Liver (tissue), 9 donors: ENCODE results near the gene KHDRBS2. TPM values are rescaled to one million over a fixed set of nuclear protein-coding genes. Genes with fewer than 3 reads are reported as not detected.

Experiments
- DNase-seq: peaks from one replicate; pipeline ENCODE4 v3.0.0-alpha.2; 2017; ENCODE audit warnings: low spot score
- H3K27ac ChIP-seq, 2 donors: one replicate each; pipeline ENCODE4 v1.7.0; 2013; ENCODE audit warnings: inconsistent platforms in 2 of 2, low read length in 2 of 2, control low read depth in 1 of 2, low read depth in 1 of 2, mild to moderate bottlenecking in 1 of 2
- H3K27me3 ChIP-seq, 4 donors: one replicate each; pipeline versions ENCODE4 v1.6.1 to v1.7.0; 2013; ENCODE audit warnings: low read length in 3 of 4, inconsistent platforms in 1 of 4, mild to moderate bottlenecking in 1 of 4, moderate library complexity in 1 of 4; ENCODE audit not compliant: control insufficient read depth in 4 of 4, insufficient read depth in 4 of 4
- H3K36me3 ChIP-seq, 4 donors: one replicate each; pipeline versions ENCODE4 v1.6.1 to v1.7.0; 2013; ENCODE audit warnings: low read length in 3 of 4, mild to moderate bottlenecking in 3 of 4, low read depth in 1 of 4, moderate library complexity in 1 of 4; ENCODE audit not compliant: control insufficient read depth in 4 of 4, insufficient read depth in 3 of 4
- H3K4me1 ChIP-seq, 4 donors: one replicate each; pipeline versions ENCODE4 v1.6.1 to v1.7.0; 2013; ENCODE audit warnings: low read length in 3 of 4, mild to moderate bottlenecking in 3 of 4, moderate library complexity in 1 of 4; ENCODE audit not compliant: control insufficient read depth in 4 of 4, insufficient read depth in 4 of 4
- H3K4me3 ChIP-seq, 3 donors: one replicate each; pipeline versions ENCODE4 v1.6.1 to v1.7.0; 2013; ENCODE audit warnings: low read length in 3 of 3, control low read depth in 1 of 3, low read depth in 1 of 3, mild to moderate bottlenecking in 1 of 3
- H3K9ac ChIP-seq, 2 donors: one replicate each; pipeline ENCODE4 v1.7.0; 2013; ENCODE audit warnings: low read length in 2 of 2, mild to moderate bottlenecking in 2 of 2, moderate library complexity in 2 of 2, control low read depth in 1 of 2, low read depth in 1 of 2
- H3K9me3 ChIP-seq, 4 donors: one replicate each; pipeline versions ENCODE4 v1.6.1 to v1.7.0; 2013; ENCODE audit warnings: low read length in 3 of 4; ENCODE audit not compliant: control insufficient read depth in 4 of 4
- ATF3 ChIP-seq: IDR thresholded peaks from 2 replicates; pipeline ENCODE4 v1.6.1; 2016; ENCODE audit warnings: antibody characterized with exemption
- CTCF ChIP-seq: fragments of 150-350 bp; IDR thresholded peaks from 2 replicates; pipeline ENCODE4 v1.5.1; 2017; ENCODE audit warnings: improper control_type of control experiment, low read depth, low read length; ENCODE audit not compliant: missing input control
- EGR1 ChIP-seq, 2 donors: IDR thresholded peaks; 2 replicates each; pipeline ENCODE4 v1.6.1; 2016 to 2018; ENCODE audit warnings: antibody characterized with exemption in 2 of 2, low read depth in 2 of 2
- FOXA1 ChIP-seq: IDR thresholded peaks from 2 replicates; pipeline ENCODE4 v1.6.1; 2016; ENCODE audit warnings: antibody characterized with exemption
- FOXA2 ChIP-seq: IDR thresholded peaks from 2 replicates; pipeline ENCODE4 v1.6.1; 2016; ENCODE audit warnings: antibody characterized with exemption
- GABPA ChIP-seq, 2 donors: IDR thresholded peaks in 1 of 2; conservative IDR thresholded peaks in 1 of 2; 2 replicates each; pipeline ENCODE4 v1.6.1; 2016; ENCODE audit warnings: antibody characterized with exemption in 2 of 2, mild to moderate bottlenecking in 1 of 2, moderate library complexity in 1 of 2
- HNF4A ChIP-seq, 2 donors: conservative IDR thresholded peaks; 2 replicates each; pipeline ENCODE4 v1.6.1; 2016; ENCODE audit warnings: antibody characterized with exemption in 2 of 2, mild to moderate bottlenecking in 2 of 2
- HNF4G ChIP-seq: IDR thresholded peaks from 2 replicates; pipeline ENCODE4 v1.6.1; 2016; ENCODE audit warnings: antibody characterized with exemption
- JUND ChIP-seq, 2 donors: IDR thresholded peaks; 2 replicates each; pipeline ENCODE4 v1.6.1; 2016; ENCODE audit warnings: antibody characterized with exemption in 2 of 2
- MAX ChIP-seq: IDR thresholded peaks from 2 replicates; pipeline ENCODE4 v1.6.1; 2016; ENCODE audit warnings: antibody characterized with exemption
- NR2F2 ChIP-seq: IDR thresholded peaks from 2 replicates; pipeline ENCODE4 v1.6.1; 2016; ENCODE audit warnings: antibody characterized with exemption
- RAD21 ChIP-seq, 2 donors: IDR thresholded peaks; 2 replicates each; pipeline ENCODE4 v1.6.1; 2016; ENCODE audit warnings: antibody characterized with exemption in 2 of 2, mild to moderate bottlenecking in 2 of 2
- RXRA ChIP-seq, 2 donors: IDR thresholded peaks; 2 replicates each; pipeline ENCODE4 v1.6.1; 2017 to 2018; ENCODE audit warnings: antibody characterized with exemption in 2 of 2, mild to moderate bottlenecking in 1 of 2
- SP1 ChIP-seq: IDR thresholded peaks from 2 replicates; pipeline ENCODE4 v1.6.1; 2018; ENCODE audit warnings: antibody characterized with exemption, mild to moderate bottlenecking
- TAF1 ChIP-seq: conservative IDR thresholded peaks from 2 replicates; pipeline ENCODE4 v1.6.1; 2016; ENCODE audit warnings: antibody characterized with exemption, mild to moderate bottlenecking
- YY1 ChIP-seq: IDR thresholded peaks from 2 replicates; pipeline ENCODE4 v1.6.1; 2016; ENCODE audit warnings: antibody characterized with exemption, mild to moderate bottlenecking
- WGBS: extraction: QIAGEN DNeasy Blood & Tissue Kit; methylation state at CpG from one replicate; pipeline ENCODE4 v1.1.7; 2013; 5-methylcytosine and 5-hydroxymethylcytosine counted together
- polyA plus RNA-seq, 2 donors: library from polyadenylated mRNA; stranded (reverse) in 1 of 2; unstranded in 1 of 2; fragments of 200-250 nt in 1 of 2; fragments of >200 nt in 1 of 2; fragmentation: Nextera tagmentation in 1 of 2; extraction: Ambion mirVana in 1 of 2; gene quantifications; one replicate each; pipeline versions ENCODE4 v1.2.1 to v1.2.3, GENCODE V29; 2013 to 2015
- total RNA-seq, 2 donors: library from RNA; depleted of rRNA; stranded (reverse); fragments of >200 nt; gene quantifications; one replicate each; pipeline ENCODE4 v1.2.3, GENCODE V29; 2014
- TF ChIP-seq, protein P1 (sequence below): IDR thresholded peaks from 2 replicates; pipeline ENCODE4 v1.6.1; 2016; ENCODE audit warnings: antibody characterized with exemption
- TF ChIP-seq, protein P2 (sequence below): IDR thresholded peaks from 2 replicates; pipeline ENCODE4 v1.6.1; 2016; ENCODE audit warnings: antibody characterized with exemption, mild to moderate bottlenecking
- donor health status: healthy.
- donor health status: healthy.
- donor health status: healthy.
- donor health status: healthy.
- donor health status: healthy.

The KHDRBS2 gene
- total and polyA plus RNA-seq, 4 donors, result 0.08 to 1.1 TPM; not detected in 2

DNA sequence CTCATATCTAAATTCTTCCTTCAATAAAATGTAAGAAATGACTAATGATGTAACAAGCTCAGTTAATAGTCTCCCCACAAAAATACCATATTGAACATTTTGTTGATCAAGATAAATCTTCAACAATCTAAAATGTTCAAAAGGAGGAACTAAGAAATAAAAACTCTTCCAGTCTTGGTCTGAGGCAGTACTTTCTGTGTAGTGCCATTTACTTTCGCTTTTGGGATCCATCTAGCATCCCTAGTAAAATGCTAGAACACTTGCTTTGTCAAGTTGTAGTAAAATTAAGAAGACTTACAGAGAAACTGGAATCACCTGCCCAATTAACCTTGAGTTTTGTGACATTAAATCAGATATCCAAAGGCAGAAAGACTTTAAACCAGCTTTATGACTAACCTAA is 246.4 kb downstream of the KHDRBS2 start:
- Histone ChIP-seq H3K36me3 (no peaks in the 10 kb centered on the region), H3K9me3 (no peaks in the 10 kb centered on the region), H3K4me1 (no peaks in the 10 kb centered on the region), H3K27ac (no peak overlapping the region), H3K4me3 (no peak overlapping the region), H3K9ac (no peak overlapping the region), H3K27me3 (no peaks in the 10 kb centered on the region)
- WGBS, result 84% methylated on average over 1 of the region's 1 CpG
- no peak for DNase-seq
- TF ChIP-seq FOXA1 (no peak), RAD21 (IDR thresholded peaks at IDR 0.05) (no peak), JUND (IDR thresholded peaks at IDR 0.05) (no peak), FOXA2 (no peak), SP1 (no peak), TAF1 (no peak), ATF3 (no peak), MAX (no peak), HNF4G (no peak), CTCF (no peak), GABPA (IDR thresholded peaks at IDR 0.05 in 1 of 2, conservative IDR thresholded peaks at IDR 0.05 in 1 of 2) (no peak), NR2F2 (no peak), RXRA (IDR thresholded peaks at IDR 0.05) (no peak), YY1 (no peak), HNF4A (conservative IDR thresholded peaks at IDR 0.05) (no peak), EGR1 (IDR thresholded peaks at IDR 0.05; ENCODE audit: low read depth in 2 of 2) (no peak)
- TF ChIP-seq, protein P1, sequence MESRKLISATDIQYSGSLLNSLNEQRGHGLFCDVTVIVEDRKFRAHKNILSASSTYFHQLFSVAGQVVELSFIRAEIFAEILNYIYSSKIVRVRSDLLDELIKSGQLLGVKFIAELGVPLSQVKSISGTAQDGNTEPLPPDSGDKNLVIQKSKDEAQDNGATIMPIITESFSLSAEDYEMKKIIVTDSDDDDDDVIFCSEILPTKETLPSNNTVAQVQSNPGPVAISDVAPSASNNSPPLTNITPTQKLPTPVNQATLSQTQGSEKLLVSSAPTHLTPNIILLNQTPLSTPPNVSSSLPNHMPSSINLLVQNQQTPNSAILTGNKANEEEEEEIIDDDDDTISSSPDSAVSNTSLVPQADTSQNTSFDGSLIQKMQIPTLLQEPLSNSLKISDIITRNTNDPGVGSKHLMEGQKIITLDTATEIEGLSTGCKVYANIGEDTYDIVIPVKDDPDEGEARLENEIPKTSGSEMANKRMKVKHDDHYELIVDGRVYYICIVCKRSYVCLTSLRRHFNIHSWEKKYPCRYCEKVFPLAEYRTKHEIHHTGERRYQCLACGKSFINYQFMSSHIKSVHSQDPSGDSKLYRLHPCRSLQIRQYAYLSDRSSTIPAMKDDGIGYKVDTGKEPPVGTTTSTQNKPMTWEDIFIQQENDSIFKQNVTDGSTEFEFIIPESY, result no peak
- TF ChIP-seq, protein P2, sequence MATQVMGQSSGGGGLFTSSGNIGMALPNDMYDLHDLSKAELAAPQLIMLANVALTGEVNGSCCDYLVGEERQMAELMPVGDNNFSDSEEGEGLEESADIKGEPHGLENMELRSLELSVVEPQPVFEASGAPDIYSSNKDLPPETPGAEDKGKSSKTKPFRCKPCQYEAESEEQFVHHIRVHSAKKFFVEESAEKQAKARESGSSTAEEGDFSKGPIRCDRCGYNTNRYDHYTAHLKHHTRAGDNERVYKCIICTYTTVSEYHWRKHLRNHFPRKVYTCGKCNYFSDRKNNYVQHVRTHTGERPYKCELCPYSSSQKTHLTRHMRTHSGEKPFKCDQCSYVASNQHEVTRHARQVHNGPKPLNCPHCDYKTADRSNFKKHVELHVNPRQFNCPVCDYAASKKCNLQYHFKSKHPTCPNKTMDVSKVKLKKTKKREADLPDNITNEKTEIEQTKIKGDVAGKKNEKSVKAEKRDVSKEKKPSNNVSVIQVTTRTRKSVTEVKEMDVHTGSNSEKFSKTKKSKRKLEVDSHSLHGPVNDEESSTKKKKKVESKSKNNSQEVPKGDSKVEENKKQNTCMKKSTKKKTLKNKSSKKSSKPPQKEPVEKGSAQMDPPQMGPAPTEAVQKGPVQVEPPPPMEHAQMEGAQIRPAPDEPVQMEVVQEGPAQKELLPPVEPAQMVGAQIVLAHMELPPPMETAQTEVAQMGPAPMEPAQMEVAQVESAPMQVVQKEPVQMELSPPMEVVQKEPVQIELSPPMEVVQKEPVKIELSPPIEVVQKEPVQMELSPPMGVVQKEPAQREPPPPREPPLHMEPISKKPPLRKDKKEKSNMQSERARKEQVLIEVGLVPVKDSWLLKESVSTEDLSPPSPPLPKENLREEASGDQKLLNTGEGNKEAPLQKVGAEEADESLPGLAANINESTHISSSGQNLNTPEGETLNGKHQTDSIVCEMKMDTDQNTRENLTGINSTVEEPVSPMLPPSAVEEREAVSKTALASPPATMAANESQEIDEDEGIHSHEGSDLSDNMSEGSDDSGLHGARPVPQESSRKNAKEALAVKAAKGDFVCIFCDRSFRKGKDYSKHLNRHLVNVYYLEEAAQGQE, result no peak
